ENCODE measurements around the gene SSBP3. TPM values are rescaled to one million over a fixed set of nuclear protein-coding genes. Genes with fewer than 3 reads are reported as not detected.
"Not testable (repeated sequence)": the region's sequence is repeated elsewhere in the genome, so short reads cannot be mapped to it uniquely, and the experiment has no call there.

The SSBP3 gene
- total RNA-seq, 1 donor from 2014 or later: 110 TPM

DNA sequence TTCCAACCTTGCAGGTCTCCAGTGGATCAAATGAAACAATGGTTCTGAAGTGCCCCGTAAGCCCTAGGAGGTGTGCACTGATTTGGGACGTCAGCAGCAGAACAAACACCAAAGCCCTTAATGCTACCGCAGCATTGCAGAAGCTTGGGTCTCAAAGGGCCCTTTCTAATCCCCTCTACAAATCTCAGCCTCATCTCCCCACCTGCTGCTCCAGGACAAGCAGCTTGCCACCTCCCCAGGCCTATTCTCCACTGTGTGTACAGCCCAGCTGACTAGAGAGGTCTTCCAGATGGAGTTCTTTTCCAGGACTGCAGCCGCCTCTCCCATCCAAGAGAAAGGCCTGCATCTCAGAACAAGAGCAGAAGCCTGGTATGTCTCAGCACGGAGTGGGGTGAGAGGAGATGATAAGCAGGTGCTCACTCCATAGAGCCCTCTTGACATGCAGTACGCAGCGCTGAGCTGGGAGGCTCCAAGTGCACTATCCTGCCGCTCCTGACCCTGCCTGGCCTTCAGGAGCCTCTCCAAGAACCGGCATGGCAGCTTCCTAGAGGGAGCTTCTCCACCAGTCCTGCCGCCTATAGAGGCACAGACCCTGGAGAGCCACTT is 160.0 kb downstream of the SSBP3 start:
- DNase-seq (ENCODE audit: low spot score): no peak

DNA sequence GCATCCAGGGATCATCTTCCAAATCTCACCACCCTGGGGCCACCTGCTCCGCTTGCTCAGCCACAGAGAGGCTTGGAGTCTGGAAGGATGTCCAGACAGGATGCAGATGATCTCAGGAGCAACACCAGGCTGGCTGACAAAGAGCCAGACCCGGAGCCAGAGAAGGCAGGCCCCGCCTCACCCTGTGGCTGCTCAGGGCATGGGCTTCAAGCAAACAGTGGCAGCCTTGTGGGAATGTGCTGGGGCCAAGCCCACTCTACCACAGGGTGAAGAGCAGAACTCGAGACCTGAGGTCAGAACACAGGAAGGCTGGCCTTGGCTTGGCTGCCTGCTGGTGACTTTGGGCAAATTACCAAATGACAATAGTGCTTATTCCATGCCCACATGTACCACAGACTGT is 160.7 kb downstream of the SSBP3 start:
- DNase-seq (ENCODE audit: low spot score): no peak

DNA sequence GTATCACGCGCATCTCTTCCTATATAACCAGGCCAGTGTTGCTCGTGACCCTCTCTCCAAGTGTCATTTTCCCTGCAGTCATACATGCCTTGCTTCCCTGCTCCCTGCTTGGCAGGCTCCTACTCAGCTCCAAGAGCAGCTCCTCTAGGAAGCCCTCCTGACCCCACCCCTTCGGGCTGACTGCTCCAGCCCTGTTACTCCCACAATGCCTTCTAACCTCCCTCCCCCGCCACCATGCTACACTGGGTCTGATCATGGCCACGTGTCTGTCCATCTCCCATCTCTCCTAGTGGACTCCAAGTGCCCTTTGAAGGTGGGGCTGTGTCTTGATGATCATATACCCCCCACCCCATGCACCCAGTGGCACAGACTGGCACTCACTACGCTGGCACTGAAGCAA is 161.5 kb downstream of the SSBP3 start:
- DNase-seq (ENCODE audit: low spot score): no peak

DNA sequence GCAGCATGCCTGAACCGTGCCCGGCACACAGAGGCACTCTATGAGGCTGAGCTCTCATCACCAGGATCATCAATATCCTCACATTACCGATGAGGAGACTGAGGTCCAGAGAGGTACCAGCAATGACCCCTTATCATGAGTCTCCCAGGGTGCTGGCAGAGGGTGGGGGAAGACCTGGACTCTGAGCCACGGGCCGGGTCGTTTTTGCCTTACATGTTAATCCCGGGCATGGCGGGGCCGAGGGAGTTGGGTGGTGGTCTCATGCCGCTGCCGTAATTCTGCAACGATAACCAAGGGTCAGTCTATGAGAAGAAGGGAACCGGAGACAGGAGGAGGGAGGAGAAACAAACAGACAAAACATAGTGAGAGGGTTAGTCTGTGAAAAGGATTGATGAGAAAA is 163.2 kb downstream of the SSBP3 start:
- no peak for DNase-seq (ENCODE audit: low spot score)

GRCh38 chr1:54241364-54241763 is 164.8 kb downstream of the SSBP3 start:
- DNase-seq (ENCODE audit: low spot score): no peak

- no peak for DNase-seq (ENCODE audit: low spot score)
Measured at GRCh38 chr1:54240741-54241335, 165.4 kb downstream of the SSBP3 start.

- DNase-seq (ENCODE audit: low spot score): no peak
Measured at GRCh38 chr1:54239631-54240031, 166.6 kb downstream of the SSBP3 start.

DNA sequence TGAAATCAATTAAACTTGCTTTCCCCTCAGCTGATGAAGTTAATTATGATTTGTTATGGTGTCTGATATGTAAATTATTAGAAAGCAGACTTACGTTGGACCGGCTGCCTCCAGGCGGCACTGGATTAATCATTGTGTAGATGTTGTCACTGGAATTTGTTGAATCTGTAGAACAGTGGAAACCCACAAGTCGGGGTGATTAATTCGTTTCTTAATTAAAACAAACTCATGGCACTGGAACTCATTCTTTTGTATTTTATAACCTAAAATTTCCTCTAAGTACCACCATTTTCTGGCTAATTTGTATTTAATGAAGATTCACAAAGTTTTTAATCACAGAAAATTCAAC is 167.2 kb downstream of the SSBP3 start:
- DNase-seq (ENCODE audit: low spot score): no peak

GRCh38 chr1:54238353-54239034 is 167.7 kb downstream of the SSBP3 start:
- DNase-seq (ENCODE audit: low spot score): no peak

DNA sequence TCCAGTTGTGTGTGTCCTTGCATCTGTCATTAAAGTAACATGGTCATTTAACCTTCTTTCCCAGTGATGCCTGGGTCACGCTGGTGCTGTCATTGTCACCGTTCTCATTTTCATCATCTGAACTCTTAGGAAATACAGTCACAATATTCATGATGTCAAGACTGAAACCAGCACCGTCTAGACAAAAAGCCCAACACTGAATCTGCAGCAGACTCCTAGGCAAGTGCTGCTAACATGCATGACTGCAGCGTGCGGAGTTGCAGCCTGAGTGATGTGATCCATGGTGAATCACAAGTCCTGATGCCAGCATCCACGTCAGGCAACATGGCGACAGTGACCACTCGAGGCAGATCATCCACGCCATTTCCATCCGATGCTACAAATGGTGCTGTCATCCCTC is 168.6 kb downstream of the SSBP3 start:
- no peak for DNase-seq (ENCODE audit: low spot score)

- no peak for DNase-seq (ENCODE audit: low spot score)
Measured at GRCh38 chr1:54234284-54234683, 171.9 kb downstream of the SSBP3 start.

DNA sequence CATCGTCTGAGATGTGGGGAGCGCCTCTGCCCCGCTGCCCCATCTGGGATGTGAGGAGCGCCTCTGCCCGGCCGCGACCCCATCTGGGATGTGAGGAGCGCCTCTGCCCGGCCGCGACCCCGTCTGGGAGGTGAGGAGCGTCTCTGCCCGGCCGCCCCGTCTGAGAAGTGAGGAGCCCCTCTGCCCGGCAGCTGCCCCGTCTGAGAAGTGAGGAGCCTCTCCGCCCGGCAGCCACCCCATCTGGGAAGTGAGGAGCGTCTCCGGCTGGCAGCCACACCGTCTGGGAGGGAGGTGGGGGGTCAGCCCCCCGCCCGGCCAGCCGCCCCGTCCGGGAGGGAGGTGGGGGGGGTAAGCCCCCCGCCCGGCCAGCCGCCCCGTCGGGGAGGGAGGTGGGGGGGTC is 173.0 kb downstream of the SSBP3 start:
- DNase-seq (ENCODE audit: low spot score): not testable (repeated sequence)

GRCh38 chr1:54230507-54231339 is 175.5 kb downstream of the SSBP3 start:
- DNase-seq (ENCODE audit: low spot score): no peak

GRCh38 chr1:54229281-54229891 is 176.8 kb downstream of the SSBP3 start:
- no peak for DNase-seq (ENCODE audit: low spot score)

DNA sequence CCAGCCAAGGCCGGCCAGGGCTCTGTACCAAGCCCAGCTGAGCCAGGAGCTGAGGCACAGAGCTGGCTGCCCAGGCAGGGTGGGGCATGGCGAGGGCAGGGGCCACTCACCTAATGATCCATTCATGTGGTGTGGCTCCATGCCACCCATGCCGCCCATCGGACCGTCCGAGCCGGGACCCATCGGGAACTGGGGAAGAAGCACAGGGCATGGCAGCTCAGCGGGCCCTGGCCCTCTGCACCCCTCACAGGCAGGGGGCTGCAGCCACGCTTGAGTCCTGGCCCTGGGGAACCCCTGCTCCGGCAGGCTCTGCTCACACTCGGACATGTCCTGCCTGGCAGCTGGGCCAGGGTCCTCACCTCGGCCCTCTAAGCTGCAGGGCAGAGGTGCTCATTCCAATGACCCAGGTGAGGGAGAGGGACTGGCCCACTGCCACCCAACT is 177.5 kb downstream of the SSBP3 start:
- no peak for DNase-seq (ENCODE audit: low spot score)

GRCh38 chr1:54227891-54228310 is 178.3 kb downstream of the SSBP3 start:
- DNase-seq (ENCODE audit: low spot score): no peak

DNA sequence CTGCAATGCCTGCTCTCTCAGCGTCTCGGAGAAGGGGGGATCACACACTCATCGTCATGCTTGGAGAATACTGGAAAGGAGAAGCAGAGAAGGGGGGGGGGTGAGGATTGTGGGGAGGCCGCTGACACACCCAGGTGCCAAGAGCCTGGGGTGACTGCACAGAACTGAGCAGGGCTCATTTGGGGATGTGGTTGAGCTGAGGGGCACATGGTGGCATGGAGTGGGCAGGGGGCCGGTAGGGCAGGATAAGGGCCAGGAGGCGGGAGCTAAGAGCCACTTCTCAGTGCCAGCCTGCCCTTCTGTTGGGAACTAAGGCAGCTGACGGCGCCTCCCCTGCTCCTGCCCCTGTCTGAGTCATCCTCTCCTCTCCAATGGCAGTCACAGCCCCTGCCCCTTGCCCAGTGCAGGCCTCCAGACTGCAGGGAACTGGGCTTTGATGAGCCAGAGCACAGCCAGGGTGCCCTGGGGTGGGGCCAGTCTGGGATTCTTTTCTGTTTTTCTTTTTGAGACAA is 179.0 kb downstream of the SSBP3 start:
- no peak for DNase-seq (ENCODE audit: low spot score)

DNA sequence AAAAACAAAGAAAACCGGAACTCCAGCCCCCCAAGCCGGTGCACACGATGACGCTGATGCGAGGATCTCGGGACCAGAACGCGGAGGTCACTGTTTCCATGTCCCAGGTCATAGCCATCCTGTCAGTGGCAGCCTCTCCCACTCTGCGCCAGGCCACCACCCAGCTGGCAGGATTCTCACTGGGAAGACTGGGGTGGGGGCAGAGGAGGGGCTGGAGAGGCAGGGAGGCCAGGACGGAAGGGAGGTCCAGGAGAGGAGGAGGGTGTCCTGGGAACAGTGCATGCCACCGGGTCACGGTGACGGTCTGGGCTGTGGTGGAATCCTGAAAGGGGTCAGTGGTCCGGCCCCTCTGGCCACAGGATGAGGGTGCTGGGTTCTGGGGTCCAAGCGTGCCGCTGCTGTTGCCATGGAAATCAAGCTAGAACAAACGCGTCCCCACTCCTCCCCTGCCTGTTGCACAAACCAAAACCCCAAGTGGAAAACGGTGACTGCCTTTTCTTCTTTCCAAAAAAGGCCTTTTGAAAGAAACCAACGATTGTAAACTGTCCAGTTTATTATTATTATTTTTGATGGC is 180.1 kb downstream of the SSBP3 start:
- DNase-seq (ENCODE audit: low spot score): no peak

DNA sequence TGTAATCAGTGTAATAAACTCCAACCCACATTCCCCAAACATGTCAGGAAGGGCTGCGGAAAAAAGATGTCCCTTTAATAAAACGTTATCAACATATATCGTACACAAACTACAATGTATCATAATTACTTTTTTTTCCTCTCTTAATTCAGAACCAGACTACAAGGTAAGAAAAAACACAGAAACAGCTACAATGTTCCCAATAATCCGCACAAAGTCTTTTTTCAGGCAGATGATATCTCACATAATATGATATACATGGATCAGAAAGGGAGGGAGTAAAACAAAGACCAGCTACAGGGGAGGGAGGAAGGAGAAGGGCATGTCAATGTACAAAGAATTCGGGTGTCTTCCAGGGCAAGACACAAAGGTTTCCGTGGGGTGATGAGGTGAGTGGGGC is 180.8 kb downstream of the SSBP3 start:
- DNase-seq (ENCODE audit: low spot score): no peak

DNA sequence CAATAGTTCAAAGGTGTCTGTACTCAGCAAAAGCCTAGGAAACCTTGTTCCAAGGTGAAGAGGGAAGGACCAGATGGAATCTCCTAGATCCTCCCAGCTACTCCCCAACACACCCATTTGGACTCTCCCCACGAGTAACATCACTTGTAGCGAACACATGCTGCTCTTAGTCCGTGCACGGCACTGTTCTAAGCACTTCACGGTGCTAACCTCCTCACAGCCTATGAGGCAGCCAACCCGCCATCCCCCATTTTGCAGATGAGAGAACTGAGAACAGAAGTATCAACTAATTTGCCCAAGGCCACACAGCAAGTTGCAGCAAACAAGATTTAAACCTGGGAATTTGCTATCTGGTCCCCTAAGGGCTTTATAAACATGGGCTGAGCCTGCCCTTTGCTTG is 182.0 kb downstream of the SSBP3 start:
- no peak for DNase-seq (ENCODE audit: low spot score)

DNA sequence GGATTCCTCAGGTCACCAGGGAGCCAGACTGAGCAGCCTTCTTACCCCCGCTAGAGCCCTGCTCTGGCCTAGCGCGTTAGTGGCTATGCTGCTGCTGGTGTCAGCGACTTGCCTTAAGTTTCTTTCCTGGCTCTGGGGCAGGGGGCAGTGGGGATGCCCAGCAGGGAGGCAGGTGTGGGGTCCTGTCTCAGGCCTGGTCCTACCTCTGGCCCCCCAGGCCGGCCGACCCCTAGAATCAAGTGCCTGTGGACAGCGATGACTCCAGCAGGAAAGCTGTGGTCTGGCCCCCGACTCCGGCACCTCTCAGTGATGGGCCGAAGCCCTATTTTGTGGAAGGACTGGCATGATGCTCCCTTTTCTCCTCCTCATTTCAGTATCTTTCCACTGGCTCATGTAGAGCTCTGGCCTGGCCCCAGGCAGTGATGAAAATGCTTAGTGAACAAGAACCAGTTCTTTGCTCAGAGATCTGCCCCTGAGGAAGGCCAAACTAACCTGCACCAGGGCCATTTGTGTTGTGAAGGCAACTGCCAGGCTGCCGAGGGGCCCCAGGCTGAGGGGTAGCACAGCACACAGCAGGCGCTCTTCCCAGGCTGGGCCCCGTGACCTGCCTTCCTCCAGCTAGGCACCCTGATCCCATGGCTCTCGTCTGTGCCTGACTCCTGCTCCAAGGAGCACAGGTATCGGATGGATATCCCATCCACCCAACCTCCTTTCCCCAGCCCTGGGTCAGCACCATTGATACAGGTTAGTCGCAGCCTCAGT is 182.6 kb downstream of the SSBP3 start:
- DNase-seq (ENCODE audit: low spot score): no peak

Measured in mucosa of gallbladder (tissue), 1 donor.